Body of pancreas (tissue), 4 donors: ENCODE results near the gene SERPINB2. TPM values are rescaled to one million over a fixed set of nuclear protein-coding genes. Genes with fewer than 3 reads are reported as not detected.
"Not testable (repeated sequence)": the region's sequence is repeated elsewhere in the genome, so short reads cannot be mapped to it uniquely, and the experiment has no call there.

ENCODE experiments used
- ATAC-seq: fragments of 150-250 bp; one replicate; pipeline ENCODE4 v1.9.1; 2016
- DNase-seq, 4 donors: peaks; one replicate each; pipeline ENCODE4 v3.0.0-alpha.2; 2019
- H3K27ac ChIP-seq, 4 donors: fragments of 200-600 bp; sonication (generic); 1 replicate in 3 of 4; 2 replicates in 1 of 4; pipeline versions ENCODE4 v1.5.1 to v1.6.1; 2016 to 2019; ENCODE audit warnings: mild to moderate bottlenecking in 1 of 4, mixed read lengths in 1 of 4, moderate library complexity in 1 of 4
- H3K27me3 ChIP-seq, 2 donors: fragments of 200-600 bp; sonication (generic); one replicate each; pipeline ENCODE4 v1.6.0; 2016; ENCODE audit warnings: mild to moderate bottlenecking in 1 of 2
- H3K36me3 ChIP-seq, 2 donors: fragments of 200-600 bp; sonication (generic); replicated peaks in 1 of 2; 2 replicates each; pipeline ENCODE4 v1.5.1; 2016; ENCODE audit warnings: low read depth in 2 of 2; ENCODE audit not compliant: insufficient read depth in 1 of 2
- H3K4me1 ChIP-seq: fragments of 200-600 bp; sonication (generic); one replicate; pipeline ENCODE4 v1.6.0; 2016
- H3K4me3 ChIP-seq, 2 donors: fragments of 200-600 bp; sonication (generic); 1 replicate in 1 of 2; 2 replicates in 1 of 2; pipeline ENCODE4 v1.5.1; 2016 to 2019
- H3K9me3 ChIP-seq, 3 donors: fragments of 200-600 bp; sonication (generic); 1 replicate in 2 of 3; 2 replicates in 1 of 3; pipeline ENCODE4 v1.5.1; 2016
- CTCF ChIP-seq, 7 experiments: fragments of 450-650 bp in 4 of 7; fragments of 200-600 bp in 3 of 7; sonication (generic) in 3 of 7; IDR thresholded peaks; one replicate each; pipeline ENCODE4 v1.5.1; 2016 to 2019; ENCODE audit warnings: antibody characterized with exemption in 7 of 7
- POLR2A ChIP-seq, 3 donors: fragments of 450-650 bp; IDR thresholded peaks; one replicate each; pipeline ENCODE4 v1.6.1; 2016; ENCODE audit warnings: antibody characterized with exemption in 3 of 3, mild to moderate bottlenecking in 2 of 3
- WGBS, 2 donors: methylation state at CpG; one replicate each; pipeline ENCODE4 v1.1.5; 2017; 5-methylcytosine and 5-hydroxymethylcytosine counted together
- intact Hi-C: fragments of 100-400 bp; cut with DNase I; formaldehyde crosslinking; loops from one replicate; pipeline ENCODE4 v1.15.1; 2023
- total RNA-seq, 2 donors: library from RNA; depleted of rRNA; stranded (reverse); fragments of >200 nt; gene quantifications; one replicate each; pipeline ENCODE4 v1.1.0, GENCODE V29; 2016

Gene SERPINB2
- total RNA-seq, 2 donors from 2014 or later = 1.6 TPM; not detected in 1

- H3K4me1 ChIP-seq = no peaks in the 10 kb centered on the region
- no peak for DNase-seq
- no peak overlapping the region for H3K4me3 ChIP-seq
- no peaks in the 10 kb centered on the region for H3K9me3 ChIP-seq
- no peak overlapping the region for H3K27ac ChIP-seq
- WGBS, 2 donors = 86 to 88% methylated on average over 2 of the region's 2 CpGs
- no peak for ATAC-seq
- intact Hi-C loops = no loop called here
- no peaks in the 10 kb centered on the region for H3K27me3 ChIP-seq
- no peaks in the 10 kb centered on the region for H3K36me3 ChIP-seq
- no peak for TF ChIP-seq POLR2A (IDR thresholded peaks at IDR 0.05)
- no peak for TF ChIP-seq CTCF (IDR thresholded peaks at IDR 0.05)
Measured at GRCh38 chr18:63922049-63922448, 34.5 kb downstream of the SERPINB2 start.

GRCh38 chr18:63924551-63924950 lies 37.0 kb downstream of the SERPINB2 start:
- no peak overlapping the region for H3K27ac ChIP-seq
- no peak for TF ChIP-seq CTCF (IDR thresholded peaks at IDR 0.05)
- TF ChIP-seq POLR2A (IDR thresholded peaks at IDR 0.05) = no peak
- H3K4me1 ChIP-seq = no peaks in the 10 kb centered on the region
- WGBS, 2 donors = 63 to 86% methylated on average over 1 of the region's 1 CpG
- H3K9me3 ChIP-seq = no peaks in the 10 kb centered on the region
- ATAC-seq (no peak), DNase-seq (no peak)
- no peak overlapping the region for H3K4me3 ChIP-seq
- no peaks in the 10 kb centered on the region for H3K36me3 ChIP-seq
- H3K27me3 ChIP-seq = no peaks in the 10 kb centered on the region
- intact Hi-C loops = no loop called here

- DNase-seq (no peak), ATAC-seq (no peak)
- H3K4me3 ChIP-seq = no peak overlapping the region
- no peaks in the 10 kb centered on the region for H3K36me3 ChIP-seq
- 58% methylated on average over 8 of the region's 8 CpGs for WGBS, 2 donors
- no peaks in the 10 kb centered on the region for H3K4me1 ChIP-seq
- no peaks in the 10 kb centered on the region for H3K27me3 ChIP-seq
- no peak overlapping the region for H3K27ac ChIP-seq
- H3K9me3 ChIP-seq = no peaks in the 10 kb centered on the region
- no peak for TF ChIP-seq CTCF (IDR thresholded peaks at IDR 0.05)
- no peak for TF ChIP-seq POLR2A (IDR thresholded peaks at IDR 0.05)
- intact Hi-C loops = no loop called here
Measured at GRCh38 chr18:63928331-63928730, 40.8 kb downstream of the SERPINB2 start.

GRCh38 chr18:63929369-63929768 lies 41.9 kb downstream of the SERPINB2 start:
- intact Hi-C loops, H3K27me3 ChIP-seq, H3K4me1 ChIP-seq, H3K36me3 ChIP-seq, H3K27ac ChIP-seq, ATAC-seq, H3K9me3 ChIP-seq, DNase-seq, H3K4me3 ChIP-seq: not testable (repeated sequence)

- ATAC-seq (no peak), DNase-seq (no peak)
- no peak overlapping the region for H3K4me3 ChIP-seq
- H3K27me3 ChIP-seq = no peaks in the 10 kb centered on the region
- intact Hi-C loops = loop anchor here (10.0 kb wide), 1 partner anchor 406 kb away; no protein-coding TSS in a partner anchor
- no peaks in the 10 kb centered on the region for H3K36me3 ChIP-seq
- peaks cover under 1% of the 10 kb centered on the region for H3K4me1 ChIP-seq
- 73 to 91% methylated on average over 3 of the region's 3 CpGs for WGBS, 2 donors
- TF ChIP-seq POLR2A (IDR thresholded peaks at IDR 0.05) = no peak
- no peak for TF ChIP-seq CTCF (IDR thresholded peaks at IDR 0.05)
- H3K27ac ChIP-seq = no peak overlapping the region
- H3K9me3 ChIP-seq = no peaks in the 10 kb centered on the region
Measured at GRCh38 chr18:63930773-63931354, 43.4 kb downstream of the SERPINB2 start.
